ENCODE data around the gene CNTNAP2. TPM values are rescaled to one million over a fixed set of nuclear protein-coding genes. Genes with fewer than 3 reads are reported as not detected.

Gene CNTNAP2
- polyA plus RNA-seq, 4 donors: 22.5 to 28.4 (median 26.7) TPM

DNA sequence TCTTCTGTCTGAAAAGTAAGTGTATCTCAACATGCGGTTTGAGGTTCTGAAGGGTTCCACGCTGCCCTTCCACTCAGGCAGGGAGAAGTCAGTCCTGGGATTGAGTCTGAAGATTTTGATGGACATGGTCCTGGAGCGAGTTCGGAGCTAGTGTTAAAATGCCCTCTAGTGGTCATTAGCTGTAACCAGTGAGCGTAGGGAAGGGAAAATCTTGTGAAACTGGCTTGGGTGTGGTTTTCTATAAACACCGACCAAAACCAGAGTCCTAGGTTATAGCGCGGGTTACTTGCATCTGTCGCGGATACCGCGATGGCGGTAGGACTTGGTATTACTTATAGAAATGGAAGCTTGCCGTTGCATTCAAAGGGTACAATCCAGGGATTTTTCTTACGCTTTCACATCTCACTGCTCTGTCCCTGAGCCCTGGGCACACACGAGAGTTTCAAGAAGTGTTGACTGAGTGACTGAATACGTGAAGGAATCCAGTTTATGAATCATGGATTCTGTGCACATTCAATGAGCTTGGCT is 2125.8 kb downstream of the CNTNAP2 start:
- no peak for DNase-seq (ENCODE audit: low read depth in 4 of 4, low spot score in 3 of 4)

DNA sequence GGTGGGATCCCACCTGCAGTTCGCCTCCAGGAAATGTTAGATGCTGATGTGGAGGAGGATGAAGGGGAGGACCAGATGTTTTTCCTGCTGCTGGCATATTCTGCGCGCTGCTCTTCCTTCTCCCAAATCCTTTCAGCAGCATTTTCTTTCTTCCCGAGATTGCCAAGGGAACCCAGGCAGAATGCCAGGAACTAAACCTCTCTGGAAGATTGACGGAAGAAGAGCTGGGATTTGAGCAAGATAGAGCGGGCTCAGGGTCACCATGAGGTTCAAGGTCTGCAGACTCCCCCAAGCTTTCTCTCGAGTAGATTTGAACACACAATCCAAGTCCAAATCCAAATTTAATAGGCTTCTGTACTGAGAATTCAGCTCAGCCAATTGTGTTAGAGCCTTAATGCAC is 2128.8 kb downstream of the CNTNAP2 start:
- no peak for DNase-seq (ENCODE audit: low read depth in 4 of 4, low spot score in 3 of 4)

DNA sequence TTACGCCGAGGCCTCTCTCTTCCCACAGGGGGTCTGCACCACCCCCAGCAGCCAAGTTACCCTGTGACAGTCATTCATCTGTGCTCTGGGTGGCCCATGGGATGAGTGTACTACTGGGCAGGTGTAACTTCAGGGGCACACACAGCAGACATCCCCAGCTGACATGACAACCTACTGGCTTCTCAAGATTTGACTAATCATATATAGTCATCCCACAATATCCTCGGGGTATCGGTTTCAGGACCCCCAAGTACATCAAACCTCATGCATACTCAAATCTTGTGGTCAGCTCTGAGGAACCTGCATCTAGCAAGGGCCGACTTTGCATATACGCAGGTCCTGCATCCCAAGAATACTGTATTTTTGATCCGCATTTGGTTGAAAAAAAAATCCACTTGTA is 2137.0 kb downstream of the CNTNAP2 start:
- DNase-seq (ENCODE audit: low read depth in 4 of 4, low spot score in 3 of 4): no peak

DNA sequence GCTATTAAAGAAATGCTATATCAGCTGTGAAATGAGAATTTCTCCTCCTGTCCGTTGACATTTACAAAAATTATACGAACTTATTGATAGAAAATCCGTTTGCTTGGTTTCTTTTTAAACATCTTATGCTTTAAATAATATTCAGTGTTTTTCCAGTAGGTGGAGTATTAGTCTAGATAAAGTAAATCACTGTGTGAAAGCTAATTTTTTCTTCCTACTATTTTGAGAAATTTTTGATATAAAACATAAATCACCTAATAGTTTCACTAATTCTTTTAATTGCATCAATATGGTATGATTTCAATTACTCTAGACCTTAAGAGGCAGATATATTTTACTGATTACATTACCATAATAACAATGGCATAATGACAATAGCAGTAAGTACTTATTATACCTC is 2138.7 kb downstream of the CNTNAP2 start:
- no peak for DNase-seq (ENCODE audit: low read depth in 4 of 4, low spot score in 3 of 4)

DNA sequence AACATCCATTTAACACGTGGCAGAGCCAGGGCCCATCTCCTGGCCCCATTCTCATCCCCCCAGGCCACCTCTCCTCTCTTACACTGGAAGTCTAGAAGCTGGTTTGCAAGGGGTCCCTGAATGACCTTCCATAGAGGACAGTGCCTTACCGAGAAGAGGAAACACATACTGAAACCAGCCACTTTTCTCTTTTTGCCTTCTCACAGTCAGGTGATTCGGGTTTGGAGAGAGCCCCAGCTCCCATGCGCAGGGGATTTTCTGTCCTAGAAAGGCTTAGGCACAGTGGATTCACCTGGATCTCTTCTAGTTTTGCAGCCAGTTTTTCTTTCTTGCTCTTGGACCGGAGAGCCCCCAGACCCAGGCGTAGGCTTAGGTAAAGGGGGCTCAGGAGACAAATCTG is 2139.8 kb downstream of the CNTNAP2 start:
- DNase-seq (ENCODE audit: low read depth in 4 of 4, low spot score in 3 of 4): no peak

DNA sequence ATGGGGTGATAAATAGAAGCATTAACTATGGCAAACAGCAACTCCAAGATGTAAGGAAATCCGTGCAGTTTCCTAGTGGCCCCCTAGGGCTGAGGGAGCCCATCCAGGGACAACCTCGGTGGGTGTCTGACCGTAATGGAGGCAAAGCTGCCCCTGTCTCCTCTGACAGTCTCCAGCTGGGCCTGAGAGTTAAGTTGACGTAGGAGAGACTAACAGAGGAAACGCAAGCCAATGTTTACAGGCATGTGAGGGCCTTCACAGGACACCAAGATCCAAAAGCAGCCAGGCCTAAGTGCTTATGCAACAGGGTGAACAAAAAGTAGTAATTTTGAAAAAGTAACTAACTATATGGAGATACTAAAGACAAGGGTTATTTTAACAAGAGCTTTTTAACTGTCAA is 2144.0 kb downstream of the CNTNAP2 start:
- DNase-seq (ENCODE audit: low read depth in 4 of 4, low spot score in 3 of 4): no peak

DNA sequence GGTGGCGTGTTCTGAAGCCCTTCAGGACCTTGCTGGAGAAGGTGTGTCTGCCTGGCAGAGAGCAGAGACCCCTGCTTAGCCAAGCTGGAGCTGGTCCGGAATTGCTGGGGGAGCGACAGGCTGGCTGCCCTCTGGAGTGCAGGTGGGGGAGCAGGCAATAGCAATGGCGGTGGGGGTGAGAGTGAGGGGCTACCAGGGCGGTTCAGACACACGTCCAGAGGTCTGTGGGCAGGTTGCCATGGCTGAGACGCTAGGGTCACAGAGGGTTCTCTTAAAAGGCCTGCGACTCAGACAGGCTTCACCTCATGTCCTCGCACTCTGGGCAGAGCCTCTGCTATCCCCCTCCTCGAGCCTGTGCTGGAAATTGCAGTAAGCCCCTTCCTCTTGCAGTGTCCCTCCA is 2144.9 kb downstream of the CNTNAP2 start:
- no peak for DNase-seq (ENCODE audit: low read depth in 4 of 4, low spot score in 3 of 4)

DNA sequence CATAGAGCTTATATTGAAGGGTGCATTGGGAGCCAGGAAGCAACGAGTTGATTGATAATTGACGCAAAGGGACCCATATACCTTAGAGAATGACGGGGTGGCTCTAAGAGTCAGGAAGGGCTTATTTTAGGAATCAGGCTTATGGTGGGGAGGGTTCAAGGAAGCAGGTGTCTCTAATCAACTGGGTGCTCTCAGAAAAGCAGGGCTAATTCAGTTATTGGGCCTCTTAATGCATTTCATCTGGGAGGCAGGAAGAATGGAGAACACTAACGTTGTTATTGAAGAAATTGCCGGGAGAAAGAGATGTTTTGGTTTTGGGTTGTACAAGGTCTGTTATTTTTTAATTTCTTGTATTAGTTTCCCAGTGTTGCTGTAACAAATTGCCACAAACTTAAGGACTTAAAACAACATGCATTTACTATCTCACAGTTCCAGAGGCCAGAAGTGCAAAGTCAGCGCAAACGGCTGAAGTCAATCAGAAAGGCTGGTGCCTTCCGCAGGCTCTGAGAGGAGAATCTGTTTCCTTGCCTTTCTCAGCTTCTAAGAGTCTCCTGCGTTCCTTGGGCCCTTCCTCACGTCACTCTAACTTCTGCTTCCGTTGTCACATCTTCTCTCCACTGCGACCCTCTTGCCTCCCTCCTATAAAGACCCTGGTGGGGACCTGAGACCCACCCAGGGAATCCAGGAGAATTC is 2145.5 kb downstream of the CNTNAP2 start:
- DNase-seq (ENCODE audit: low read depth in 4 of 4, low spot score in 3 of 4): no peak

DNA sequence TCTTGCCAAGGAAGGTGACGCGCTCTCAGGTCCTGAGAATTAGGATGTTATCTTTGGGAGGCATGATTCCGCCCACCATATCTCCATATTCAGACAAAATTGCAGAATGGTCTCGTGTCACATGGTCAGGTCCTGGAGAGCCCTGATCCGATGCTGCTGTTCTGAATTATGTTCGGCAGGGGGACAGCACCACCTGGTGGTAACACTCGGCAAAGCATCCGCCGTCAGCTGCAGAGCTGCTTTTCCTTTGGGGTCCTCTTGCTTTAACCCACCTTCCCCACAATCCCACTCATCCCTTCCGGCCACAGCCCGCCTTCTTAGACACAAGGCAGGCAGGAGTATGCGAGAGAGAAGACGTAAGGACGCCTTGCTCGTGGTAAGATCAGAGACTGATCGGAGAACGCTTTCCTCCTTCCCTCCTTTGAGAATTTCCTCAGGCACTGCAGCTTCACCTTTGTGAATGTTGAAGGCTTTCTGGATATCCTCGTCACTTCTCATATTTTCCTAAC is 2146.2 kb downstream of the CNTNAP2 start:
- peak in 1 of 4 donors; percentile 57 for DNase-seq (ENCODE audit: low read depth in 4 of 4, low spot score in 3 of 4)

DNA sequence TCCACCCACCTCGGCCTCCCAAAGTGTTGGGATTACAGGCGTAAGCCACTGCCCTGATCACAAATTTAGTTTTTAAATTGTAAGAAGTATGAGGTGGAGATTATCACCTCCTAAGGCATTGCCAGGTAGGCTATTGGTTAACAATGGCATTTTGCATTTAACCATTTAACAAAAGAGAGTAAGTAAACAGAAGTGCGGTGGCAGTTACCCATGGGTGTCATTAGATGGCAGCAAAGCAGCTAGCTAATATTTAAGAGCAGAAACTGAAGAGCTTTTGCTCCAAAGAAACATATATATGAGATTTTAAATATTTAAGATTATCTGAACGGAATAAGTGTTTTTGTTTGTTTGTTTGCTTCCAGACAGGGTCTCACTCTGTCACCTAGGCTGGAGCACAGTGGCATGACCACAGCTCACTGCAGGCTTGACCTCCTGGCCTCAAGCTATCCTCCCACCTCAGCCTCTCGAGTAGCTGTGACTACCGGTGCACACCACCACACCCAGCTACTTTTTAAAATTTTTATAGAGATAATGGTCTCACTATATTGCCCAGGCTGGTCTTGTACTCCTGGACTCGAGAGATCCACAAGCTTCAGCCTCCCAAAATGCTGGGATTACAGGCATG is 2148.4 kb downstream of the CNTNAP2 start:
- DNase-seq (ENCODE audit: low read depth in 4 of 4, low spot score in 3 of 4): no peak

DNA sequence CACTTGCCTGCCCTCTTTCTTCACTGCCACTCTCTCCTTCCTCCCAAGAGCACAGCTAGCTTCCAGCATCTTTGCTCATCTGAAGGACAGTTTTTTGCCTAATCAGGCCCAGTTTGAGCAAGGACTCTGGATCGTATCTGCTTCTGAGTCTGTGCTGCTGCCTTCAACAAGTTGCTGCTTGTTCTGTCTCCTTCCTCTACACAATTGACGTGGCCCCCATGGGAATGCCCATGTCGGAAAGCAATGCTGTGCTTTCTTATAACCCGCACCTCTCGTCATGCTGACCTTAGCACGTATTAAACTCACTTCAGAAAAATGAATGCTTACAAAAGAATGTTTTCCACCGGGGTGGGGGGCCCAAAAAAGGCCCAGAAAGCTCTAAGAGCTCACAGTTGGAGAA is 2149.3 kb downstream of the CNTNAP2 start:
- DNase-seq (ENCODE audit: low read depth in 4 of 4, low spot score in 3 of 4): no peak

DNA sequence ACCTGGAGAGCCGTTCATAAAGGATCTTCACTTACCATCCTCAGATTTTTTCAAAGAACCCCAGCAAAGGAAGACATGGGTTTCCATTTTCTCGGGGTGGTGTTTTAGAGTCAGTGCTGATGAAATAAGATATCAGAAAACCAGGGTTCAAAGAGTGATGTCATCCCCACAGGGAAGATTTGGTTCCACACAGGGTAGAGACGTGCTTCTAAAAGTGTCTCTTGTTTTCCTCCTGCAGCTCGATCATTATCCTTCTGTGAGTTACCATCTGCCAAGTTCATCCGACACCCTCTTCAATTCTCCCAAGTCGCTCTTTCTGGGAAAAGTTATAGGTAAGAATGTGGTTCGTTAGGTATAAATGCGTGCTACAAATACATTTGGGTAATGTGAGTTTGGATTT is 2150.2 kb downstream of the CNTNAP2 start:
- no peak for DNase-seq (ENCODE audit: low read depth in 4 of 4, low spot score in 3 of 4)

DNA sequence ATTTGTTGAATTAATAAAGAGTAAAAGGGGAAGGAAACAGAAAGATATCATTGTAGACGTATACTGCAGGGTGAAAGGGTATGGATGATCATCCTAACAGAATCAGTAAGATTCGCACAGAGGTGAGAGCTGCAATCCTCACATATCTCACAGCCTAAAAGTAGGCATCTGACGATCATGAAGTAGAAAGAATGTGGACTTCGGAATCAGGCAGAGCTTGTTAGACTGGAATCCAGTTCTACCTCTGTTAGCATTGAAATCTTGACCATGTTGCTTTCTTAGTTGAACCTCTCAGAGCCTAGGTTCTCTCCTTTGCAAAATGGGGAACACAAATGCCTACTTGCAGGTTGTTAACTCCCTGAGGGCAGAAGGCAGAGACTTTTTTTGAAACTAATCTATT is 2154.0 kb downstream of the CNTNAP2 start:
- no peak for DNase-seq (ENCODE audit: low read depth in 4 of 4, low spot score in 3 of 4)

DNA sequence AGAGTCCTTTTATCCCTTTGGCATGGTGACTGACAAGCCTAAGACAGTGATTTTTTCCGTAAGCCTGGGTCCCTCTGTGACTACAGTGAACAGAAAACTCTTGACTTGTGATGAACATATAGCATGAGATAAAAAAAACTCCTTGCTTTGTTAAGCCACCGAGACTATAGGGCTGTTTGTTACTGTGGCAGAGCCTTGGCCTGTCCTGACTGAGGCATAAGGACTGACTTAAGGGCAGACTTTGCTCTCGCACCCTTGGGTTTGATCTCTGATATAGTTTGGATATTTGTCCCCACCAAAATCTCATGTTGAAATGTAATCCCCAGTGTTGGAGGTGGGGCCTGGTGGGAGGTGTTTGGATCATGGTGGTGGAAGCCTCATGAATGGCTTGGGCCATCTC is 2157.5 kb downstream of the CNTNAP2 start:
- no peak for DNase-seq (ENCODE audit: low read depth in 4 of 4, low spot score in 3 of 4)

DNA sequence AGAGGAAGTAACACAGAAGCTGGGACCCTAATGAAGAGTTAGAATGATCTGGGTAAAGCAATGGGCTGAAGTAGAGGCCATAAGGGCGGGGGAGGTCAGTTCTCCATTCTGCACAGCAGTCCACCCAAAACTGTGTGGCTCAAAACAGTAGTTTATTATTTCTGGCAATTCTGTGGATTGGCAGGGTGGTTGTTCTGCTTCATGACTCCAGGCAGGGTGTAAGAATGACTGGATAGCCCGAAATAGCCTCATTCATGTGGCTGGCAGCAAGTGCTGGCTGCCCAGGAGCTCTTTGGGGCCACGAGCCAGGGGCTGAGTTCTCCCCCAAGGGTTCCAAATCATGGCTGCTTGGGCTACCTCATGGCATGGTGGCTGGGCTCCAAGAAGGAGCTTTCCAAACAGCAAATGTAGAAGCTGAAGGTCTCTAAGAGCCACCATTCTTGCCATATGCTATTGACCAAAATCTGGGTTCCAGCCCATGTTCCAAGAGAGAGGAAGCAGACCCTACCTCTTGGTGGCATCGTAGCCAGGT is 2158.8 kb downstream of the CNTNAP2 start:
- no peak for DNase-seq (ENCODE audit: low read depth in 4 of 4, low spot score in 3 of 4)

DNA sequence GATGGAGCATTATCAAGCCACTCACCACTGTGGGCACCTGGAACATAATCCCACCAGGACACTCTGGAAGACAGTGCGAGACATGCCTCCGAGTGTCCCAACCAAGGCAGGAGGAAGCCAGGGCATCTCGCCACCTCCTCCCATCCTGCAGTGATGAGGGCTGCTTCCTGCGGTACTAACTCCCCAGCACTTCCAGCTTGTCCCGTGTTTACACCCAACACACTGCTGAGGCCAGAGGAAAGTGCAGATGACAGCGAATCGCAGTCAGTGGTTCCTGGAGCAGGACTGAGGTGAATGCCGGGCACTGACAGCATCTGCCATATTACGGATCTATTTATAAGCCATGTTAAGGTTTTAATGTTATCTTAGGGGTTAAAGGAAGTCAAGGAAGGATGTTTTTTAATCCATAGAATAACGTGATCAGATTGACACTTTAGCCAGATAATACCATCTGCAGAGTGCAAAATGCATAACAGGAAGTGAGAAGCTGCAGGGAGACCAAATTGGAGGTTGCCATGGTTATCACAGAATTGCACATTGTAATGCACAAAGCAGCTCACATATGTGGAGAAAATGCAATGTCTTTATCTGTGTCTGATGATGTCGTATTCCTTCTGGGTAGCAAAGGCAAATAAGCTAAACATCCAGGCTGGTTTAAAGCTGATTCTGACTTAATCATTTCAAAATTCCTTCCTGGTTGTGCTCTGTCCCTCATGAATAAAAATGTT is 2159.9 kb downstream of the CNTNAP2 start:
- no peak for DNase-seq (ENCODE audit: low read depth in 4 of 4, low spot score in 3 of 4)

DNA sequence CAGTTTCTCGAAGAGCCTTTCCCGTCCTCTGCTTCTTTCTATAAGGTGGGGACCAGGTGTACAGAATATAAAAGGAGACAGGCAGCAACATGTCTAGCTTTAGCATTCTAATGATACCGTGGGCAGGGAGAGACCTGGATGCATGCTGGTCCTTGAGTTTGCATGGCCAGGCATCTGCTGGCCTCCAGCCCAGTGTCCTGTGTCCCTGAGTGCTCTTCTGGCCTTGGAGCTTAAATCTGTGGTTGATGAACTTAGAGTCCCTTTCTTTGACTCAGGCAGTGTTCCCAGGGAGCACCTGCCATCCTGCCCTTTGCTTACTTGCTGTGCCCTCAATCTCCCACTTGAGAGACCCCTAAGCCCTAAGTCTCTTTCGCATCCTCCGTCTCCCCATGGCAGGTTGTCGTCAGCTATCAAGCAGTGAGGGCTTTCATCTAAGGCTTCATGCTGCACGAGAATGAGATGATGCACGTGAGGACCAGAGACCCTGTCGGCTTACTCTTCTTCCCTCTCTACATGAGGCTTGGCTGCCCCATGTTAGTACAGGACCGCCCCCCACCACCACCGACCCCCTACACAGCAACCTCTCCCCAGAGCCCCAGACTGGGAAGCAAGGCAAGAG is 2160.6 kb downstream of the CNTNAP2 start:
- DNase-seq (ENCODE audit: low read depth in 4 of 4, low spot score in 3 of 4): no peak

DNA sequence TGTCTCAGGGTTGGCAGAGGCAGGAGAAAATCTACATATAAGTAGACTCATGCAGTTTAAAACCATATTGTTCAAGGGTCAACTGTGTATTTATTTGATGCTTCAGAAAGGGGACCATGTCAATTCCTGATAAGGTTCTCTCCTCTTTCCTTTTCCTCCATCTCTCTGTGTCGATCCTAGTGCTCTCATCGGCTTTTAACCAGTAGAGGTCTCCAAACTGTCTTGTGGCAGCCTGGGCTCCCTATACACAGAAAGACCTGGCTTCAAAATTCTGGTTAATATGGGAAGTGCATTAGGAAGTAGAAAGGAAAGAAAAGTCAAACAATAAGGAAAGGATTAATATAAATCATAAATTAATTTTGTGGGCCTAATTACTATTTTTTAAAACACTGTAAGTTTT is 2169.5 kb downstream of the CNTNAP2 start:
- no peak for DNase-seq (ENCODE audit: low read depth in 4 of 4, low spot score in 3 of 4)

DNA sequence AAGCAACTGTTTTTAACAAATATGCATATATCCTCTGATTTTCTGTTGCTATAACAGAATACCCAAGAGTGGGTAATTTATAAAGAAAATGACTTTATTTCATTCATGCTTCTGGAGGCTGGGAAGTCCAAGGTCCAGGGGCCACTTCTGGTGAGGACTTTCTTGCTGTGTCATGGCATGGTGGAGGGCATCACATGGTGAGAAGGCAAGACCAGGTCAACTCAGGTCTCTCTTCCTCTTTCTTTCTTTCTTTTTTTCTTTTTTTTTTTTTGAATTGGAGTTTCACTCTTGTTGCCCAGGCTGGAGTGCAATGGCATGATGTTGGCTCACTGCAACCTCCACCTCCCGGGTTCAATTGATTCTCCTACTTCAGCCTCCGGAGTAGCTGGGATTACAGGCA is 2170.9 kb downstream of the CNTNAP2 start:
- no peak for DNase-seq (ENCODE audit: low read depth in 4 of 4, low spot score in 3 of 4)

DNA sequence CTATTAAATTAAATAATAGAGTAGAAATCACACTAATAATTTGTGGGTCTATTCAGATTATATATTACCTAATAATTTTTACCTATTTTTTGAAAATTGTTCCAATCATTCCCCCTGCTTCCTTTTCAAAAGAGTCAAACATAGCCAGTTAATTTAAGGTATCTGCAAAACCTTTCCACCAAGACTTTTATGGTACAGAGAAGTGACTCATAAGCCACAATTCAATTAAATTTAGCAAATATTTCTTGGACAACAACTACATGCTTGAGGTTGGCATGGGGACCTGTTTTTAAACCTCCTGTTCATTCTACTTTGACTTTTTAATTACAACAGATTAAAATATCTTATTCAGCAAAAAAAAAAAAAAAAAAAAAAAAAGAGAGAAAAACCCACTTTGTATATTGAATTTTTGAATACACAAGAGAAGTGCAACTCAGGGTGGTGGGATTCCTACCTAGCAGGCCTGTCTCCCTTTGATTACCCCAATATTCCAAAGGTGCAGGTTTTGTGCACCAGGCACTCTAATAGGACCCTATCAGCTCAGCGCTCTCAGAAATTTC is 2172.1 kb downstream of the CNTNAP2 start:
- no peak for DNase-seq (ENCODE audit: low read depth in 4 of 4, low spot score in 3 of 4)

DNA sequence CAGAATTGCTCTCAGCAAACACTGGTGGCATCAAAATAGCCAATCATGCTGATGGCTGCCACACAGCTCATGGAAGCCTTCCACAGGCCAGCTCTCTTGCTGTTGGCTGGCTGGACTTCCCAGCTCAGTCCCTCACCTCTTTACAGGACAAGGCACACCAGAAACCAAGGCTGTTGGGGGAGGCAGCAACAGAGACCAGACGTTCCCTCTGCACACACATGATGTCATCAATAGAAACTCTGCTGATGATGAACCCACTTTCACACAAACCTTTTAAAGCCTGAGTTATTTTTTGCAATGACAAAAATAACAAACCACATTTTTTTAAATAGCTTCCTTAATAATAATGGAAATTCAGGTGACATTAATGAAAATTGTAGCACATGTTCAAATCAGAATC is 2173.0 kb downstream of the CNTNAP2 start:
- no peak for DNase-seq (ENCODE audit: low read depth in 4 of 4, low spot score in 3 of 4)

All from right renal pelvis (tissue), 4 donors.